CD14-positive monocyte (primary cell): ENCODE measurements around the gene F7. TPM values are rescaled to one million over a fixed set of nuclear protein-coding genes. Genes with fewer than 3 reads are reported as not detected.

ENCODE experiments used
- DNase-seq, 3 donors: peaks; one replicate each; pipeline ENCODE4 v3.0.0-alpha.2; 2011 to 2022
- H2AFZ ChIP-seq: 2 replicates; pipeline ENCODE4 v1.6.0; 2012; ENCODE audit warnings: mild to moderate bottlenecking, low read depth, low read length, inconsistent platforms; ENCODE audit not compliant: insufficient read depth, poor library complexity, severe bottlenecking
- H3K27ac ChIP-seq, 2 donors: 1 replicate in 1 of 2; 2 replicates in 1 of 2; pipeline ENCODE4 v1.5.1; 2012 to 2013; ENCODE audit warnings: low read length in 2 of 2, control low read depth in 1 of 2, inconsistent platforms in 1 of 2, low read depth in 1 of 2, mild to moderate bottlenecking in 1 of 2
- H3K27me3 ChIP-seq, 2 donors: one replicate each; pipeline versions ENCODE4 v1.6.0 to v1.6.1; 2011 to 2013; ENCODE audit warnings: low read length in 2 of 2; ENCODE audit not compliant: control insufficient read depth in 2 of 2, insufficient read depth in 2 of 2
- H3K36me3 ChIP-seq, 2 donors: replicated peaks in 1 of 2; 1 replicate in 1 of 2; 2 replicates in 1 of 2; pipeline versions ENCODE4 v1.5.1 to v1.6.1; 2012 to 2013; ENCODE audit warnings: low read length in 2 of 2, control low read depth in 1 of 2, inconsistent platforms in 1 of 2, mild to moderate bottlenecking in 1 of 2; ENCODE audit not compliant: insufficient read depth in 2 of 2, control insufficient read depth in 1 of 2
- H3K4me1 ChIP-seq, 2 donors: 1 replicate in 1 of 2; 2 replicates in 1 of 2; pipeline versions ENCODE4 v1.5.1 to v1.6.1; 2012 to 2013; ENCODE audit warnings: low read length in 2 of 2, control low read depth in 1 of 2, inconsistent platforms in 1 of 2, mild to moderate bottlenecking in 1 of 2, moderate library complexity in 1 of 2; ENCODE audit not compliant: insufficient read depth in 2 of 2, control insufficient read depth in 1 of 2
- H3K4me2 ChIP-seq: replicated peaks from 2 replicates; pipeline ENCODE3; 2012; ENCODE audit warnings: low read length, moderate library complexity, mild to moderate bottlenecking; ENCODE audit not compliant: poor library complexity, severe bottlenecking; ENCODE audit errors: extremely low read depth
- H3K4me3 ChIP-seq, 3 experiments: fragments of 200-600 bp in 1 of 3; sonication (generic) in 1 of 3; replicated peaks in 1 of 3; 1 replicate in 2 of 3; 2 replicates in 1 of 3; pipeline ENCODE4 v1.5.1; 2011 to 2013; ENCODE audit warnings: low read length in 3 of 3, mild to moderate bottlenecking in 3 of 3, control low read depth in 2 of 3, low read depth in 2 of 3, inconsistent platforms in 1 of 3, moderate library complexity in 1 of 3
- H3K79me2 ChIP-seq: 2 replicates; pipeline ENCODE4 v1.6.0; 2012; ENCODE audit warnings: mild to moderate bottlenecking, control low read depth, inconsistent platforms, low read length, moderate library complexity; ENCODE audit not compliant: insufficient read depth
- H3K9ac ChIP-seq: 2 replicates; pipeline ENCODE4 v1.6.0; 2017; ENCODE audit warnings: low read length, mild to moderate bottlenecking; ENCODE audit not compliant: insufficient read depth, poor library complexity, severe bottlenecking
- H3K9me3 ChIP-seq, 2 donors: replicated peaks in 1 of 2; 1 replicate in 1 of 2; 2 replicates in 1 of 2; pipeline versions ENCODE4 v1.5.1 to v1.6.1; 2012 to 2013; ENCODE audit warnings: low read length in 2 of 2, control low read depth in 1 of 2; ENCODE audit not compliant: control insufficient read depth in 1 of 2, insufficient read depth in 1 of 2
- H4K20me1 ChIP-seq: 2 replicates; pipeline ENCODE4 v1.6.0; 2012; ENCODE audit warnings: mild to moderate bottlenecking, low read length, control low read depth, moderate library complexity; ENCODE audit not compliant: insufficient read depth
- H3K27ac Mint-ChIP-seq, 7 donors: one replicate each; pipeline ENCODE4 v1.8.0; 2020; ENCODE audit warnings: mild to moderate bottlenecking in 7 of 7, mixed read lengths in 7 of 7, moderate library complexity in 6 of 7, inconsistent platforms in 2 of 7
- H3K27me3 Mint-ChIP-seq, 3 donors: one replicate each; pipeline ENCODE4 v1.8.0; 2021 to 2022; ENCODE audit warnings: low read depth in 3 of 3, mild to moderate bottlenecking in 3 of 3, mixed read lengths in 3 of 3, moderate library complexity in 3 of 3, inconsistent platforms in 1 of 3
- H3K36me3 Mint-ChIP-seq, 2 donors: one replicate each; pipeline ENCODE4 v1.8.0; 2020; ENCODE audit warnings: mixed read lengths in 2 of 2, inconsistent platforms in 1 of 2, mild to moderate bottlenecking in 1 of 2
- H3K4me1 Mint-ChIP-seq: one replicate; pipeline ENCODE4 v1.8.0; 2020; ENCODE audit warnings: mild to moderate bottlenecking, mixed read lengths
- H3K4me3 Mint-ChIP-seq, 2 donors: one replicate each; pipeline ENCODE4 v1.8.0; 2020; ENCODE audit warnings: mild to moderate bottlenecking in 2 of 2, mixed read lengths in 2 of 2, moderate library complexity in 1 of 2
- H3K9me3 Mint-ChIP-seq, 7 donors: one replicate each; pipeline ENCODE4 v1.8.0; 2020 to 2022; ENCODE audit warnings: mixed read lengths in 7 of 7, mild to moderate bottlenecking in 6 of 7, moderate library complexity in 6 of 7, inconsistent platforms in 2 of 7
- WGBS: methylation state at CpG from one replicate; pipeline ENCODE4 v1.1.5; 2013; ENCODE audit warnings: missing lambda C conversion rate; ENCODE audit not compliant: insufficient coverage; 5-methylcytosine and 5-hydroxymethylcytosine counted together
- intact Hi-C, 2 donors: fragments of 100-400 bp; cut with micrococcal nuclease; formaldehyde crosslinking; loops; one replicate each; pipeline versions ENCODE4 v1.15.0 to v1.15.1; 2023
- polyA plus RNA-seq, 3 donors: library from polyadenylated mRNA; depleted of rRNA in 1 of 3; unstranded in 2 of 3; stranded (reverse) in 1 of 3; fragments of 300-500 nt in 2 of 3; fragments of >200 nt in 1 of 3; fragmentation: Illumina TruSeq in 2 of 3; gene quantifications; 1 replicate in 2 of 3; 2 replicates in 1 of 3; pipeline ENCODE4 v1.2.3, GENCODE V29; 2012 to 2021
- TF ChIP-seq, protein P1 (sequence below): fragments of 200-600 bp; IDR thresholded peaks from one replicate; pipeline ENCODE4 v1.8.0; 2022; ENCODE audit warnings: antibody characterized with exemption, mild to moderate bottlenecking

Gene F7
- polyA plus RNA-seq, 3 donors: not detected

DNA sequence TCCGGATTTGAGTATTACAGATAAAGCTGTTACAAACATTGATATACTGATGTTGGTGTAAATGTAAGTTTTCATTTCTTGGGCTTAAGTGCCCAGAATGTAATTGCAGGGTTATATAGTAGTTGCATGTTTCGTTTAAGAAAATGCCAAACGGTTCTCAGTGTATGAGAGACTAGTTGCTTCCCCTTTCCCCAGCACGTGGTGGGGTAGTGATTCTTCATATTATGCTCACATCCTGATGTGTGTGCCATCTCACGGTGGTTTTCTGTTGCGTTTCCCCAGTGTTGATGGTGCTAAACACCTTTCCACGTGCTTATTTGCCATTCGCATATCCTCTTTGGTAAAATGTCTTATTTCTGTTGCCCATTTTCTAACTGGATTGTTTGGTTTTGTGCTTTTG is 34.7 kb upstream of the F7 start:
- Histone ChIP-seq H3K4me1 (no peaks in the 10 kb centered on the region), H4K20me1 (no peaks in the 10 kb centered on the region), H3K27me3 (no peaks in the 10 kb centered on the region), H3K4me3 (no peak overlapping the region), H3K36me3 (no peaks in the 10 kb centered on the region), H2AFZ (no peak overlapping the region), H3K9me3 (peaks cover 0 to 6% of the 10 kb centered on the region in 2 donors), H3K9ac (no peak overlapping the region), H3K27ac (no peak overlapping the region), H3K4me2 (no peak overlapping the region), H3K79me2 (no peaks in the 10 kb centered on the region)
- H3K4me1 Mint-ChIP-seq: no peaks in the 10 kb centered on the region
- TF ChIP-seq, protein P1, sequence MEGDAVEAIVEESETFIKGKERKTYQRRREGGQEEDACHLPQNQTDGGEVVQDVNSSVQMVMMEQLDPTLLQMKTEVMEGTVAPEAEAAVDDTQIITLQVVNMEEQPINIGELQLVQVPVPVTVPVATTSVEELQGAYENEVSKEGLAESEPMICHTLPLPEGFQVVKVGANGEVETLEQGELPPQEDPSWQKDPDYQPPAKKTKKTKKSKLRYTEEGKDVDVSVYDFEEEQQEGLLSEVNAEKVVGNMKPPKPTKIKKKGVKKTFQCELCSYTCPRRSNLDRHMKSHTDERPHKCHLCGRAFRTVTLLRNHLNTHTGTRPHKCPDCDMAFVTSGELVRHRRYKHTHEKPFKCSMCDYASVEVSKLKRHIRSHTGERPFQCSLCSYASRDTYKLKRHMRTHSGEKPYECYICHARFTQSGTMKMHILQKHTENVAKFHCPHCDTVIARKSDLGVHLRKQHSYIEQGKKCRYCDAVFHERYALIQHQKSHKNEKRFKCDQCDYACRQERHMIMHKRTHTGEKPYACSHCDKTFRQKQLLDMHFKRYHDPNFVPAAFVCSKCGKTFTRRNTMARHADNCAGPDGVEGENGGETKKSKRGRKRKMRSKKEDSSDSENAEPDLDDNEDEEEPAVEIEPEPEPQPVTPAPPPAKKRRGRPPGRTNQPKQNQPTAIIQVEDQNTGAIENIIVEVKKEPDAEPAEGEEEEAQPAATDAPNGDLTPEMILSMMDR: no peak
- intact Hi-C loops: no loop called here
- no peaks in the 10 kb centered on the region for H3K27me3 Mint-ChIP-seq
- no peak overlapping the region for H3K4me3 Mint-ChIP-seq
- WGBS: 100% methylated on average over 1 of the region's 8 CpGs
- peaks cover 2 to 16% (median 11%) of the 10 kb centered on the region in 7 donors for H3K9me3 Mint-ChIP-seq
- DNase-seq: no peak
- no peak overlapping the region for H3K27ac Mint-ChIP-seq
- no peaks in the 10 kb centered on the region for H3K36me3 Mint-ChIP-seq

DNA sequence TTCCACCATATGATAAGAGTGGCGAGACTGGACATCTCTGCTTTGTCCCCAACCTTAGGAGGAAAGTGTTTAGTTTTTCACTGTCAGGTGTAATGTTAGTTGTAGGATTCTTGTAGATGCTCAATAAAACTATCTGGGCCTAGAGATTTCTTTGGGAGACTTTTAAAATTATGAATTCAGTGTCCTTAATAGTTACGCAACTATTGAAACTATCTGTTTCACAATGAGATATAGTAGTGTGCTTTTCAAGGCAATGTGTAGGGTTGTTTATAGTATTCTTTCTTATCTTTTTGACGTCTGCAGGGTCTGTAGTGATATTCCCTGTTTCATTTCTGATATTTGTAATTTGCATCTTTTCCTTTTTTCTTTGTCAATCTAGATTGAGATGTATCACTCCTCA is 33.2 kb upstream of the F7 start:
- Histone ChIP-seq H3K4me1 (no peaks in the 10 kb centered on the region), H2AFZ (no peak overlapping the region), H3K9ac (no peak overlapping the region), H3K36me3 (no peaks in the 10 kb centered on the region), H3K4me3 (no peak overlapping the region), H3K9me3 (peaks cover 0 to 6% of the 10 kb centered on the region in 2 donors), H3K4me2 (no peak overlapping the region), H3K27ac (no peak overlapping the region), H4K20me1 (no peaks in the 10 kb centered on the region), H3K27me3 (no peaks in the 10 kb centered on the region), H3K79me2 (no peaks in the 10 kb centered on the region)
- no peak for DNase-seq
- intact Hi-C loops: no loop called here
- Mint-ChIP-seq H3K9me3 (peaks cover 2 to 16% (median 11%) of the 10 kb centered on the region in 7 donors), H3K27me3 (no peaks in the 10 kb centered on the region), H3K36me3 (no peaks in the 10 kb centered on the region), H3K27ac (no peak overlapping the region), H3K4me1 (no peaks in the 10 kb centered on the region), H3K4me3 (no peak overlapping the region)
- no CpG with 5 or more reads among the region's 3 CpGs for WGBS
- TF ChIP-seq, protein P1: no peak
